Nephron progenitor cell (in vitro differentiated cells): Measurements from ENCODE around the gene SPATS2L.

ENCODE experiments used
- DNase-seq: peaks from one replicate; pipeline ENCODE4 v3.0.0; 2021
- H3K27ac Mint-ChIP-seq: 2 replicates; pipeline ENCODE4 v1.8.0; 2021; ENCODE audit warnings: mild to moderate bottlenecking, moderate library complexity, mixed read lengths
- H3K27me3 Mint-ChIP-seq: 2 replicates; pipeline ENCODE4 v1.8.0; 2021; ENCODE audit warnings: mild to moderate bottlenecking, low read depth, mixed read lengths; ENCODE audit not compliant: poor library complexity
- H3K36me3 Mint-ChIP-seq: 2 replicates; pipeline ENCODE4 v1.8.0; 2021; ENCODE audit warnings: low read depth, mixed read lengths
- H3K4me1 Mint-ChIP-seq: 2 replicates; pipeline ENCODE4 v1.8.0; 2021; ENCODE audit warnings: mixed read lengths
- H3K4me3 Mint-ChIP-seq: 2 replicates; pipeline ENCODE4 v1.8.0; 2021; ENCODE audit warnings: mild to moderate bottlenecking, moderate library complexity, mixed read lengths
- H3K9me3 Mint-ChIP-seq: 2 replicates; pipeline ENCODE4 v1.8.0; 2021; ENCODE audit warnings: mild to moderate bottlenecking, moderate library complexity, mixed read lengths
- TF ChIP-seq, protein P1 (sequence below): fragments of 200-600 bp; sonication (generic); IDR thresholded peaks from 2 replicates; pipeline ENCODE4 v1.5.0; 2021; ENCODE audit warnings: antibody characterized with exemption

SPATS2L gene

DNA sequence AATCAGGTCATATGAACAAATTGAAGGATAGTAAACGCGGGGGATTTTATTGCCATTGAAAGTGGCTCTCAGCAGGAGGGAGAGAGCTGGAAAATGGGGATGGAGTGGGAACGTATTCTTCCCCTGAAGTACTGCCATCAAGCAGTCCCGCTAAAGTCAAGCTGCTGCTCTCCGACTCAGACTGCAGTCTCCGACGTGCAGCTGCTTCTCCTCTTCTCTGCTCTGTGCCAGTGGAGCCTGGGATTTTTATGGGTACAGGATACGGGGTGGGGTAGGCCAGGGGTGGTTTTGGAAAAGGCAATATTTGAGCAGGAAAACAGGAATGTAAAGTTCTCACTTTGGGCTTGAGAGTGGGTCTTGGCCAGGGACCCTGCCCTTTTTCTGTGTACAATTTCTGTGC, 170.3 kb downstream of the SPATS2L start:
- TF ChIP-seq, protein P1, sequence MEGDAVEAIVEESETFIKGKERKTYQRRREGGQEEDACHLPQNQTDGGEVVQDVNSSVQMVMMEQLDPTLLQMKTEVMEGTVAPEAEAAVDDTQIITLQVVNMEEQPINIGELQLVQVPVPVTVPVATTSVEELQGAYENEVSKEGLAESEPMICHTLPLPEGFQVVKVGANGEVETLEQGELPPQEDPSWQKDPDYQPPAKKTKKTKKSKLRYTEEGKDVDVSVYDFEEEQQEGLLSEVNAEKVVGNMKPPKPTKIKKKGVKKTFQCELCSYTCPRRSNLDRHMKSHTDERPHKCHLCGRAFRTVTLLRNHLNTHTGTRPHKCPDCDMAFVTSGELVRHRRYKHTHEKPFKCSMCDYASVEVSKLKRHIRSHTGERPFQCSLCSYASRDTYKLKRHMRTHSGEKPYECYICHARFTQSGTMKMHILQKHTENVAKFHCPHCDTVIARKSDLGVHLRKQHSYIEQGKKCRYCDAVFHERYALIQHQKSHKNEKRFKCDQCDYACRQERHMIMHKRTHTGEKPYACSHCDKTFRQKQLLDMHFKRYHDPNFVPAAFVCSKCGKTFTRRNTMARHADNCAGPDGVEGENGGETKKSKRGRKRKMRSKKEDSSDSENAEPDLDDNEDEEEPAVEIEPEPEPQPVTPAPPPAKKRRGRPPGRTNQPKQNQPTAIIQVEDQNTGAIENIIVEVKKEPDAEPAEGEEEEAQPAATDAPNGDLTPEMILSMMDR = no peak
- peaks cover 16% of the 10 kb centered on the region for H3K4me1 Mint-ChIP-seq
- no peak overlapping the region for H3K27ac Mint-ChIP-seq
- no peak for DNase-seq
- H3K36me3 Mint-ChIP-seq = peaks cover 18% of the 10 kb centered on the region
- no peaks in the 10 kb centered on the region for H3K27me3 Mint-ChIP-seq
- no peaks in the 10 kb centered on the region for H3K9me3 Mint-ChIP-seq
- no peak overlapping the region for H3K4me3 Mint-ChIP-seq

DNA sequence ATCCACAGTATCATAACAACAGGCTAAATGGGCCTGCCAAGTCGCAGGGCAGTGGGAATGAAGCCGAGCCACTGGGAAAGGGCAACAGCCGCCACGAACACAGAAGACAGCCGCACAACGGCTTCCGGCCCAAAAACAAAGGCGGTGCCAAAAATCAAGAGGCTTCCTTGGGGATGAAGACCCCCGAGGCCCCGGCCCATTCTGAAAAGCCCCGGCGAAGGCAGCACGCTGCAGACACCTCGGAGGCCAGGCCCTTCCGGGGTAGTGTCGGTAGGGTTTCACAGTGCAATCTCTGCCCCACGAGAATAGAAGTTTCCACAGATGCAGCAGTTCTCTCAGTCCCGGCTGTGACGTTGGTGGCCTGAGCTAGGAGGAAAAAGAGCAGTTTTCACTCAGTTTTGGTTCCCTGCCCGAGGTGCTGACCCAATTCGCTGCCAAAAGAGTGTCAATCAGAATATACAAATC, 171.2 kb downstream of the SPATS2L start:
- Mint-ChIP-seq H3K36me3 (peaks cover 17% of the 10 kb centered on the region), H3K27me3 (no peaks in the 10 kb centered on the region), H3K27ac (no peak overlapping the region), H3K4me1 (peaks cover 16% of the 10 kb centered on the region), H3K9me3 (no peaks in the 10 kb centered on the region), H3K4me3 (no peak overlapping the region)
- TF ChIP-seq, protein P1 = no peak
- no peak for DNase-seq

DNA sequence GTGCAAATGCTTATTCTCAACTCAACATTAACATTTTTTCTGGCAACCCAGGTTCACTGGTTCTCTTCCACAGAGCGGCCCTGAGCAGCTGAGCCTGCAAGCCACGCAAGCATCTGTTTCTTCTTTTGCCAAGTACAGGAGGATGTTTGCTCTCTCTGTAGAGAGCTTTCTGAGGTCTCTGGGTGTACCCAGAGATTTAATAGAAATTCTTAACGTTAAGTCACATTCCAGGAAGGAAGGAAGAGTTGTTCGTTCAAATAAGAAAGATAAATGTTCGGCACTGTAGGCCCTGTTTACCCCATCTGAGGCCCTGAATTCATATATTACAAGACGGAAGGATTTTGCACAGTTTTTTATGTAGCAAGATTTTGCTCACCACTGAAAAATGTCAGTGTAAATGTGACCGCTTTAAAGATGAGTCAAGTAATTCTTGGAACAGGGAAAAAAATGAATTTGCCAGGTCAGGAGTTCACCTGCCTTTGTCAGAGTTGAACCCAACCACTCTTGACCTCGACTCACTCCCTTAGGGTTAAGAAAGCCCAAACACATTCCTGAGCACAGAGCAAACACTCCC, 173.3 kb downstream of the SPATS2L start:
- H3K27ac Mint-ChIP-seq = no peak overlapping the region
- TF ChIP-seq, protein P1 = no peak
- no peaks in the 10 kb centered on the region for H3K27me3 Mint-ChIP-seq

DNA sequence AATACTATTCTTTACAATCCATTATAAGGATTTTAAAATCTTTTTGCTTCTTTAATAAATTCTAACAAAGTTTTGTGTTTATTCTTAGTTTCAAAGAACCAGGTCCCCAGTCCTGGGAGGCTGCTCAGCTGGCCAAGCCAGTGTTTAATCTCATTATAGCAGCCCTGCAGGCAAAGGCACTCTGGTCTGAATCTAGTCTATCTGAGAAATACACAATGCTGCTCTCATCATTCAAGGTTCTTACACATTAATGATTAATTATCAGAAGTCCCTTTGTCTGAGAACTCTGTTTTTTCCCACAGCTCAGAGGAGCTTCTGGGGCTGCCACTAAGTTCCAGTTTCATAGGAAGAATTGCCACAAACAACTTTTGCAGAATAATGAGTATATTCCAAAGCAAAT, 175.7 kb downstream of the SPATS2L start:
- Mint-ChIP-seq H3K4me3 (no peak overlapping the region), H3K27ac (no peak overlapping the region), H3K4me1 (peaks cover 26% of the 10 kb centered on the region), H3K27me3 (no peaks in the 10 kb centered on the region), H3K9me3 (no peaks in the 10 kb centered on the region), H3K36me3 (peaks cover 8% of the 10 kb centered on the region)
- DNase-seq = no peak
- TF ChIP-seq, protein P1 = no peak

More for the DNA sequence above, 173.3 kb downstream of the SPATS2L start:
- Mint-ChIP-seq H3K4me1 (peaks cover 28% of the 10 kb centered on the region), H3K36me3 (peaks cover 8% of the 10 kb centered on the region), H3K9me3 (no peaks in the 10 kb centered on the region), H3K4me3 (no peak overlapping the region)
- no peak for DNase-seq

DNA sequence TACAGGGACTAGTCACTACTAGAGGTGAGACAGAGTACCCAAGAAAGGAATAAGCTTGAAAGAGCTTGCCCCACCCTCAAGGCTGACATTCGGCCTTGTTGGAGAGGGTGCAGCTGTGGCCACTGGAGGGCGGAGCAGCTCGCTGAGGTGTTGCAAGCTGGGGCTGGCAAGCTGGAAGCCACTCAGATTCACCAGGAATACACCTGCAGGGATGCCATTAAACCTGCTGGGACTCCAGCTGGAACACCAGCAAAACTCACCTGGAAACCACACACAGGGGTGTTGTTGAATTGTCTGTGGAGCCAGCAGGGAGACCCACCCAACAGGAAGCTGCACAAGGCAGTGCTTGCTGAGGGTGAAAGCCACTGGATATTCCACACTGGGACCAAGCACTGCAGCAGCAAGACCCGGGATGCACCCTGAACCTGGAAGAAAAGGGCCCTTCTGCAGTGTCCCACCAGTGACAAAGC, 177.3 kb downstream of the SPATS2L start:
- peaks cover 4% of the 10 kb centered on the region for H3K36me3 Mint-ChIP-seq
- H3K9me3 Mint-ChIP-seq = no peaks in the 10 kb centered on the region
- peak; percentile 63 for DNase-seq
- no peaks in the 10 kb centered on the region for H3K27me3 Mint-ChIP-seq
- no peak overlapping the region for H3K4me3 Mint-ChIP-seq
- H3K4me1 Mint-ChIP-seq = peaks cover 26% of the 10 kb centered on the region
- no peak overlapping the region for H3K27ac Mint-ChIP-seq
- TF ChIP-seq, protein P1 = peak; percentile 58

DNA sequence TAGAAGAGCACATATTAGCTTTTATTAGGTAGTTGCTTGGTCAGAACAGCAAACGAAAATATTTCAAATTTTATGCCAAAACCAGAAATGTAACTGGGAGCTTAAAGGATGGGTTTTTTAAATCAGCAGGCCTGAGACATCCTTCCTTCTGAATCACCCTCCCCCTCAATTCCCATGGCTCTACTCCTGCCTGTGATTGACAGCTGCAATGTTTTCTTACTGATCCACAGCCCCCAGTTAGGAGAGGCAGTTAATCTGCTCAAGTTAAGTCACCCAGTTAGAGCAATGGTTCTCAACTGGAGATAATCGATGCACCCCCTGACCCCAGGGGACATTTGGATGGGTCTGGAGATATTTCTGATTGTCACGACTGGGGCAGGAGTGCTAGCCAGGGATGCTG, 178.4 kb downstream of the SPATS2L start:
- TF ChIP-seq, protein P1 = no peak
- no peak for DNase-seq
- Mint-ChIP-seq H3K36me3 (peaks cover 7% of the 10 kb centered on the region), H3K4me3 (no peak overlapping the region), H3K9me3 (no peaks in the 10 kb centered on the region), H3K4me1 (peaks cover 26% of the 10 kb centered on the region), H3K27ac (peak overlapping the region; percentile 45), H3K27me3 (no peaks in the 10 kb centered on the region)
